H1 (cell line): ENCODE data around the gene SMIM41. TPM values are rescaled to one million over a fixed set of nuclear protein-coding genes. Genes with fewer than 3 reads are reported as not detected.

Experiments
- BRCA1 ChIP-seq: IDR thresholded peaks from 2 replicates; pipeline ENCODE4 v1.6.1; 2012; ENCODE audit warnings: low read depth, low read length, improper control_type of control experiment
- EZH2 ChIP-seq: fragments of 200-600 bp; sonication (generic); IDR thresholded peaks from 2 replicates; pipeline ENCODE4 v1.7.1; 2012; ENCODE audit warnings: low read depth, mild to moderate bottlenecking, moderate library complexity, low read length, inconsistent platforms; ENCODE audit not compliant: severe bottlenecking
- GTF2F1 ChIP-seq: IDR thresholded peaks from 2 replicates; pipeline ENCODE4 v1.6.1; 2012; ENCODE audit warnings: low read depth, low read length, improper control_type of control experiment, borderline replicate concordance
- KDM1A ChIP-seq: fragments of 200-600, 300-600 bp; sonication (generic); IDR thresholded peaks from 2 replicates; pipeline ENCODE4 v1.7.1; 2016; ENCODE audit warnings: mild to moderate bottlenecking, low read length, borderline replicate concordance
- TCF12 ChIP-seq: IDR thresholded peaks from 2 replicates; pipeline ENCODE4 v1.6.1; 2011; ENCODE audit warnings: low read depth, mild to moderate bottlenecking, low read length
- TEAD4 ChIP-seq: IDR thresholded peaks from 2 replicates; pipeline ENCODE4 v1.6.1; 2012; ENCODE audit warnings: low read depth, low read length, inconsistent platforms, mixed read lengths
- polyA plus RNA-seq, 7 experiments: library from polyadenylated mRNA; depleted of rRNA in 3 of 7; stranded (reverse) in 5 of 7; unstranded in 2 of 7; fragments of >200 nt in 5 of 7; fragments of 200-250 nt in 2 of 7; gene quantifications; 1 replicate in 5 of 7; 2 replicates in 1 of 7; 4 replicates in 1 of 7; pipeline versions ENCODE4 v1.2.1 to v1.2.3, GENCODE V29; 2011 to 2013; ENCODE audit warnings: missing spikeins in 2 of 7, mixed read lengths in 2 of 7
- total RNA-seq: library from RNA; stranded (reverse); fragmentation: NEBNext Ultra II Directional; extraction: Animal tissue kit (Norgen Biotek cat#: 25700); gene quantifications from 2 replicates; pipeline ENCODE4 v1.2.1, GENCODE V29; 2021

The SMIM41 gene
- total and polyA plus RNA-seq, 2 of the 8 experiments (the other 6 are each of a cell fraction or from before 2014, with no cell fraction given), result 0.28 to 0.98 TPM

- TF ChIP-seq KDM1A, result no peak
- no peak for TF ChIP-seq TEAD4
- no peak for TF ChIP-seq TCF12
- TF ChIP-seq BRCA1, result no peak
- no peak for TF ChIP-seq EZH2
- TF ChIP-seq GTF2F1, result no peak
Measured at GRCh38 chr12:52142431-52142830, 62.9 kb downstream of the SMIM41 start (continued).
